CD4-positive, alpha-beta T cell treated with Interferon gamma for 1 hour (primary cell): Measurements from ENCODE around the gene ST8SIA1.

Experiments
- DNase-seq: peaks from one replicate; pipeline ENCODE4 v3.0.0-alpha.2; 2020

ST8SIA1 gene

GRCh38 chr12:22329621-22330020 is 4.9 kb downstream of the ST8SIA1 start:
- no peak for DNase-seq

GRCh38 chr12:22325218-22325617 is 9.3 kb downstream of the ST8SIA1 start:
- DNase-seq, result no peak

GRCh38 chr12:22322091-22322490 is 12.4 kb downstream of the ST8SIA1 start:
- no peak for DNase-seq

- DNase-seq, result peak; percentile 29
Observed at GRCh38 chr12:22321638-22322037, 12.9 kb downstream of the ST8SIA1 start.

GRCh38 chr12:22321018-22321605 is 13.4 kb downstream of the ST8SIA1 start:
- DNase-seq, result no peak

GRCh38 chr12:22318108-22318737 is 16.3 kb downstream of the ST8SIA1 start:
- DNase-seq, result no peak

GRCh38 chr12:22313963-22314330 is 20.6 kb downstream of the ST8SIA1 start:
- DNase-seq, result no peak

GRCh38 chr12:22313286-22313962 is 21.1 kb downstream of the ST8SIA1 start:
- DNase-seq, result no peak

GRCh38 chr12:22312336-22312735 is 22.2 kb downstream of the ST8SIA1 start:
- no peak for DNase-seq

- no peak for DNase-seq
Observed at GRCh38 chr12:22310709-22311108, 23.8 kb downstream of the ST8SIA1 start.

- DNase-seq, result no peak
Observed at GRCh38 chr12:22310275-22310674, 24.2 kb downstream of the ST8SIA1 start.

GRCh38 chr12:22307811-22308210 is 26.7 kb downstream of the ST8SIA1 start:
- no peak for DNase-seq

GRCh38 chr12:22306311-22306710 is 28.2 kb downstream of the ST8SIA1 start:
- DNase-seq, result no peak

- no peak for DNase-seq
Observed at GRCh38 chr12:22304341-22304740, 30.2 kb downstream of the ST8SIA1 start.

GRCh38 chr12:22299294-22299912 is 35.1 kb downstream of the ST8SIA1 start:
- no peak for DNase-seq

GRCh38 chr12:22289250-22289649 is 45.3 kb downstream of the ST8SIA1 start:
- no peak for DNase-seq

- no peak for DNase-seq
Observed at GRCh38 chr12:22287776-22288621, 46.5 kb downstream of the ST8SIA1 start.

- no peak for DNase-seq
Observed at GRCh38 chr12:22287101-22287500, 47.4 kb downstream of the ST8SIA1 start.

GRCh38 chr12:22286569-22286968 is 47.9 kb downstream of the ST8SIA1 start:
- DNase-seq, result no peak

- no peak for DNase-seq
Observed at GRCh38 chr12:22285846-22286245, 48.7 kb downstream of the ST8SIA1 start.

- no peak for DNase-seq
Observed at GRCh38 chr12:22284871-22285270, 49.6 kb downstream of the ST8SIA1 start.

GRCh38 chr12:22283508-22283907 is 51.0 kb downstream of the ST8SIA1 start:
- no peak for DNase-seq

- DNase-seq, result no peak
Observed at GRCh38 chr12:22283006-22283506, 51.5 kb downstream of the ST8SIA1 start.
